HEK293 (cell line): ENCODE measurements around the gene PHKG2.

ENCODE experiments used
- ATF2 ChIP-seq: fragments of 450-650 bp; formaldehyde crosslinking; IDR thresholded peaks from 2 replicates; pipeline ENCODE4 v1.5.1; 2016; ENCODE audit warnings: missing biosample characterization, missing genetic modification characterization, low read depth
- GLIS2 ChIP-seq: fragments of 450-650 bp; formaldehyde crosslinking; IDR thresholded peaks from 2 replicates; pipeline ENCODE4 v1.5.1; 2016; ENCODE audit warnings: missing biosample characterization, missing genetic modification characterization
- IKZF3 ChIP-seq: fragments of 450-650 bp; IDR thresholded peaks from 2 replicates; pipeline ENCODE4 v1.5.0; 2018; ENCODE audit warnings: missing biosample characterization, mild to moderate bottlenecking, missing genetic modification characterization, moderate library complexity
- INSM2 ChIP-seq: fragments of 450-650 bp; formaldehyde crosslinking; IDR thresholded peaks from 2 replicates; pipeline ENCODE4 v1.5.1; 2016; ENCODE audit warnings: missing biosample characterization, missing genetic modification characterization
- KLF1 ChIP-seq: fragments of 450-650 bp; formaldehyde crosslinking; IDR thresholded peaks from 2 replicates; pipeline ENCODE4 v1.5.1; 2016; ENCODE audit warnings: missing biosample characterization, missing genetic modification characterization
- KLF10 ChIP-seq: fragments of 450-650 bp; IDR thresholded peaks from 2 replicates; pipeline ENCODE4 v1.5.1; 2018; ENCODE audit warnings: missing biosample characterization, mild to moderate bottlenecking, missing genetic modification characterization
- KLF9 ChIP-seq: fragments of 450-650 bp; formaldehyde crosslinking; IDR thresholded peaks from 2 replicates; pipeline ENCODE4 v1.5.1; 2016; ENCODE audit warnings: missing biosample characterization, missing genetic modification characterization, low read depth
- PATZ1 ChIP-seq: fragments of 450-650 bp; formaldehyde crosslinking; IDR thresholded peaks from 2 replicates; pipeline ENCODE4 v1.5.1; 2016; ENCODE audit warnings: missing biosample characterization, missing genetic modification characterization
- PRDM1 ChIP-seq: fragments of 450-650 bp; formaldehyde crosslinking; IDR thresholded peaks from 2 replicates; pipeline ENCODE4; 2016; ENCODE audit warnings: missing biosample characterization, missing genetic modification characterization
- SCRT2 ChIP-seq: fragments of 450-650 bp; formaldehyde crosslinking; IDR thresholded peaks from 2 replicates; pipeline ENCODE4 v1.5.1; 2016; ENCODE audit warnings: missing biosample characterization, missing genetic modification characterization
- SP3 ChIP-seq: fragments of 450-650 bp; formaldehyde crosslinking; IDR thresholded peaks from 2 replicates; pipeline ENCODE4 v1.5.1; 2016; ENCODE audit warnings: missing biosample characterization, missing genetic modification characterization
- ZBTB11 ChIP-seq: fragments of 450-650 bp; formaldehyde crosslinking; conservative IDR thresholded peaks from 2 replicates; pipeline ENCODE4 v1.5.1; 2016; ENCODE audit warnings: low read depth, missing biosample characterization, missing genetic modification characterization
- ZBTB48 ChIP-seq: fragments of 450-650 bp; formaldehyde crosslinking; IDR thresholded peaks from 2 replicates; pipeline ENCODE4 v1.5.1; 2016; ENCODE audit warnings: missing biosample characterization, missing genetic modification characterization
- ZBTB6 ChIP-seq: fragments of 450-650 bp; formaldehyde crosslinking; IDR thresholded peaks from 2 replicates; pipeline ENCODE4 v1.5.1; 2017; ENCODE audit warnings: missing biosample characterization, missing genetic modification characterization
- ZNF335 ChIP-seq: fragments of 450-650 bp; formaldehyde crosslinking; conservative IDR thresholded peaks from 2 replicates; pipeline ENCODE4 v1.5.1; 2016; ENCODE audit warnings: missing biosample characterization, missing genetic modification characterization
- ZNF449 ChIP-seq: fragments of 450-650 bp; formaldehyde crosslinking; IDR thresholded peaks from 2 replicates; pipeline ENCODE4 v1.5.1; 2017; ENCODE audit warnings: missing biosample characterization, mild to moderate bottlenecking, missing genetic modification characterization, moderate library complexity
- ZNF600 ChIP-seq: fragments of 450-650 bp; formaldehyde crosslinking; IDR thresholded peaks from 2 replicates; pipeline ENCODE4 v1.5.1; 2016; ENCODE audit warnings: missing biosample characterization, missing genetic modification characterization
- ZNF639 ChIP-seq: fragments of 450-650 bp; formaldehyde crosslinking; IDR thresholded peaks from 2 replicates; pipeline ENCODE4 v1.5.1; 2016; ENCODE audit warnings: missing biosample characterization, missing genetic modification characterization
- ZNF660 ChIP-seq: fragments of 450-650 bp; IDR thresholded peaks from 2 replicates; pipeline ENCODE4 v1.5.1; 2018; ENCODE audit warnings: missing biosample characterization, mild to moderate bottlenecking, missing genetic modification characterization
- ZNF692 ChIP-seq: fragments of 450-650 bp; formaldehyde crosslinking; IDR thresholded peaks from 2 replicates; pipeline ENCODE4 v1.5.1; 2016; ENCODE audit warnings: missing biosample characterization, missing genetic modification characterization
- ZSCAN4 ChIP-seq: fragments of 450-650 bp; formaldehyde crosslinking; IDR thresholded peaks from 2 replicates; pipeline ENCODE4 v1.5.1; 2017; ENCODE audit warnings: missing biosample characterization, missing genetic modification characterization

Gene PHKG2

GRCh38 chr16:30740364-30741251 lies 7.6 kb upstream of the PHKG2 start (continued):
- TF ChIP-seq ZBTB11 = no peak
- peak; percentile 27; the same call in 1 of the 2 replicates for TF ChIP-seq ZNF660
- TF ChIP-seq ZBTB6 (tag by site-specific recombination) = peak; percentile 96
- TF ChIP-seq ATF2 (tag by site-specific recombination) = peak; percentile 53
- peak; percentile 97 for TF ChIP-seq ZNF600 (tag by site-specific recombination)
- 0 out of 2 replicates have a peak, but pooled peaks have one; percentile 26 for TF ChIP-seq ZBTB48 (tag by site-specific recombination)
- peak; percentile 83 for TF ChIP-seq KLF9 (tag by site-specific recombination)
- TF ChIP-seq IKZF3 (tag by site-specific recombination) = peak; percentile 58; the same call in 1 of the 2 replicates
- TF ChIP-seq KLF1 (tag by site-specific recombination) = peak; percentile 93
- peak; percentile 45; the same call in 1 of the 2 replicates for TF ChIP-seq PATZ1 (tag by site-specific recombination)
- TF ChIP-seq PRDM1 (tag by site-specific recombination) = peak; percentile 95
- peak; percentile 61 for TF ChIP-seq KLF10 (tag by site-specific recombination)
- TF ChIP-seq GLIS2 (tag by site-specific recombination) = peak; percentile 50; the same call in 1 of the 2 replicates
- 0 out of 2 replicates have a peak, but pooled peaks have one; percentile 16 for TF ChIP-seq ZNF692 (tag by site-specific recombination)
- peak; percentile 84 for TF ChIP-seq SCRT2
- TF ChIP-seq INSM2 = peak; percentile 21; the same call in 1 of the 2 replicates
- no peak for TF ChIP-seq ZNF335 (tag by site-specific recombination)
- 0 out of 2 replicates have a peak, but pooled peaks have one; percentile 33 for TF ChIP-seq ZNF449 (tag by site-specific recombination)
- TF ChIP-seq ZSCAN4 (tag by site-specific recombination) = no peak
- TF ChIP-seq ZNF639 (tag by site-specific recombination) = peak; percentile 12; the same call in 1 of the 2 replicates
- peak; percentile 47 for TF ChIP-seq SP3 (tag by site-specific recombination)
